Skin epidermis (tissue), 12 donors: ENCODE data around the gene EXD2.
"Not testable (repeated sequence)": the region's sequence is repeated elsewhere in the genome, so short reads cannot be mapped to it uniquely, and the experiment has no call there.

Source experiments
- H3K27ac ChIP-seq, 21 experiments: fragments of 200-600 bp; sonication (generic) in 11 of 21; one replicate each; pipeline ENCODE4 v1.5.0; 2020; ENCODE audit warnings: mild to moderate bottlenecking in 3 of 21, inconsistent platforms in 2 of 21, moderate library complexity in 2 of 21
- H3K4me3 ChIP-seq, 7 experiments: fragments of 200-600 bp; sonication (generic) in 2 of 7; one replicate each; pipeline ENCODE4 v1.5.0; 2020; ENCODE audit warnings: inconsistent platforms in 2 of 7, mild to moderate bottlenecking in 2 of 7, moderate library complexity in 1 of 7

EXD2 gene

GRCh38 chr14:69183735-69184134 lies 7.6 kb upstream of the EXD2 start:
- Histone ChIP-seq H3K4me3 (no peak overlapping the region), H3K27ac (no peak overlapping the region)

DNA sequence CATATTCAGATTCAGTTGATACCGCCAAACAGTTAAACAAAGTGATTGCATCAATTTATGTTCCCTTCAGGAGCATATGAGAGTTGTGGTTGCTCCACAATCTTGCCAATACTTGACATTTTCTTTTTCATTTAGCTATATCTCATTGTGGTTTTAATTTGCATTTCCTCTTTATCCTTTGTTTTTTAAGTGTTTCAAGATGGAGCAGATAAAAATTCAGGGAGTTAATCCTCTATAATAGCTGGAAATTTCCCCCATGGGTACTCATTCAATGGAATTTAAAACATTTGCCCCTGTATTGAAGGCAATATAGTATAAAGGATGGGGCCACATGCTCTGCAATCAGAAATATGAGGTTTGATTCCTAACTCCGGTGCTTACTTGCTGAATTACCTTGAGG lies 1.1 kb upstream of the EXD2 start:
- H3K27ac ChIP-seq: no peak overlapping the region
- no peak overlapping the region for H3K4me3 ChIP-seq

DNA sequence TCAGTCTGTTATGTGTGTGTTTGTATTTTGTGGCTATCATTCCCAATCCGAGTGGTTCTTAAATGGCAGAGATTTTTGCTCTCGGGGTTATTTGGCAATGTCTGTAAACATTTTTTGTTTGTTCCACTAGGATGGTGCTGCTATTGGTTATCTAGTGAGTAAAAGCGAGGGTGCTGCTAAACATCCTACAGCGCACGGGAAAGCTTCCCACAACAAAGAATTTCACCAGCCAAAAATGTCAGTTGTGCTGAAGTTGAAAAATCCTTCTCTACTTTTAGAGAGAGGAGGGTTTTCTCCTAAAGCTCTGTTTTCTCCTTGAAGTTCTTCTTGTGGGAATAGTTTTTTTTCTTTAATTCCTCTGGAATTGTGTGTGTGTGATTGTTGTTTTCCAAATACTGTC lies 2.4 kb downstream of the EXD2 start:
- no peak overlapping the region for H3K27ac ChIP-seq
- H3K4me3 ChIP-seq: no peak overlapping the region

DNA sequence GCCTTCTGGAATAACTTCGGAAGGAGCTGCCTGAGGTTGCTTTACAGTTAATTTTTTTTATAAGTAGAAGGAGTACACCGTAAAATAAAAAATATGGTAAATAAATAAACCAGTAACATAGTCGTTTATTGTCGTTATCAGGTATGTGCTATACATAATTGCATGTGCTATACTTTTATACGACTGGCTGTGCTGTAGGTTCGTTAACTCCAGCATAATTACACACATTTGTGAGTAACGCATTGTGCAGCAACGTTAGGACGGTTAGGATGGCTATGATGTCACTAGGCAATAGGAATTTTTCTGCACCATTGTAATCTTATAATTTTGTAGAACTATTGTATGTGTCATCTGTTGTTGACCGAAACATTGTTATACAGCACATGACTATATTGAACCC lies 8.5 kb downstream of the EXD2 start:
- H3K4me3 ChIP-seq: no peak overlapping the region

DNA sequence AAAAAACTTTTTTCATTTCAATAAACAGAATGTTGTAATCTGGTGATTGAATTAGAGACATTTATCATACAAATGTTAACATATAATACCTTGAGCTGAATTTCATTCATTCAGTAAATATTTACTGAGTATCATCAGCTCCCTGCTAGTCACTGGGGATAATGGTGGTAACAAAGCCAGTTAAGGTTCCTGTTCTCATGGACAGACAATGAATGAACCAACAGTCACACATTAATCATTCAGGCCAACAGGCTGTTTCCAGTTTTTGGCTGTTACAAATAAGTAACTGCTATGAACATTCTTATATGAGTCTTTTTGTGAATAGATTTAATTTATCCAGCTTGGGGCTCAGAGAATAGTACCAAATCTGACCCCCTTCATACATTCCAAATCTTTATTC lies 13.5 kb downstream of the EXD2 start:
- H3K27ac ChIP-seq: no peak overlapping the region
- no peak overlapping the region for H3K4me3 ChIP-seq

More for the DNA sequence above, 8.5 kb downstream of the EXD2 start:
- H3K27ac ChIP-seq: no peak overlapping the region

GRCh38 chr14:69207435-69208041 lies 16.2 kb downstream of the EXD2 start:
- H3K27ac ChIP-seq: no peak overlapping the region
- H3K4me3 ChIP-seq: no peak overlapping the region

DNA sequence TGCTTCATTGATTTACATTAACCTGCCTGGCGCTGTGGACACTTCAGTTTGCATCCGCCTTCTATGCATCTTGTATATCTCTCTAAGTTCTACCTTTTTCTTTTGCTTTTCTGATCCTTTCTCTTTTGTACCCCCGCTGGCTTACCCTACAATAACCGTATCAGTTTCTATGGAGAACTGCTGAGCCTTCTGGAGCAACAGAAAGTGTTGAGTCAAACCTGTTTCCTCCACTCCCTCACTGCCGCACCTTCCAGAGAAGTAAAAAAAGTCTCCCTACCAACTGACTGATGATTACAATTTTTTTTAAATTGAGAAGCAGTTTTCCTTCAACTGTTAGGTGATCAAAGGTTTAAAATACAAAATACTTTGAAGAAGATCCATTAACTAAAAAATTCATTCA lies 17.4 kb downstream of the EXD2 start:
- Histone ChIP-seq H3K4me3 (no peak overlapping the region), H3K27ac (no peak overlapping the region)

- Histone ChIP-seq H3K4me3 (no peak overlapping the region), H3K27ac (no peak overlapping the region)
Measured at GRCh38 chr14:69214393-69214792, 23.1 kb downstream of the EXD2 start.

- H3K27ac ChIP-seq, H3K4me3 ChIP-seq: not testable (repeated sequence)
Measured at GRCh38 chr14:69217663-69218062, 26.4 kb downstream of the EXD2 start.

DNA sequence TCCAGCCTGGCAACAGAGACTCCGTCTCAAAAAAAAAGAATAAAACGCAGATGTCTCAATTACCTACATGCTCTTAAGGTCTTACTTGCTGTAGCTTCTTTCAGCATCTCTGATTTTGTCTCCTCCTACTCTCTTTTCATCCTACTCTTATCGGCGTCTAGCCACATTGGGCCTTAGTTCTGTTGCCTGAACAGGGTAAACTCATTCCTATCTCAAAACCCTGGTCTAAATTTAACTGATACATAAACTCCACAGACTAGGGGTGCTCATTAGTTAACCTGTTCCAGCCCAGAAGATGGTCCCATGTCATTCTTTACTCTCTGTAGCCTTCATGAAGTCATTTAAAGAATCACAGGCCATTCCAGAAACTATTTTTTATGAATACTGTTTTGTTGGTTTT lies 33.6 kb downstream of the EXD2 start:
- no peak overlapping the region for H3K27ac ChIP-seq
- no peak overlapping the region for H3K4me3 ChIP-seq

- Histone ChIP-seq H3K27ac (no peak overlapping the region), H3K4me3 (no peak overlapping the region)
Measured at GRCh38 chr14:69226178-69226577, 34.9 kb downstream of the EXD2 start.

- H3K27ac ChIP-seq: no peak overlapping the region
Measured at GRCh38 chr14:69226736-69227135, 35.4 kb downstream of the EXD2 start.

DNA sequence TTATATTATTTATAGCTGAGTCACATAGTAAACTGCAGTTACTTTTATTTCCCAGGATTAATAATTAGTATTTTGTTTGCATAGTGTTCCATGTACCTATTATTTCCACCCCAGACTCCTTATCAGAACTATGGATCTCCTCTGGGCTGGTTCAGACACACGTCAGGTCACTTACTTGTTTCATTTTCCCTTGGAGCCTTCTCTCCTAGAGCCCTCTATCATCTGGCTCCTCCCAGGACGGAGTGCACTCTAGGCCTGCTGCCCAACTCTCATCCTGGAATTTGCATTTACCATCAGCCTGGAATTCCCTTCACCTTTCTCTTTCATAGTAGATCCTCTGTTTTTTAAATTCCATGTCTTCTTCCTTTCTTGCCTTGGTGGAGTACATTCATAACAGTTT lies 40.2 kb downstream of the EXD2 start:
- H3K4me3 ChIP-seq: no peak overlapping the region
- H3K27ac ChIP-seq: no peak overlapping the region

More at GRCh38 chr14:69226736-69227135, 35.4 kb downstream of the EXD2 start:
- H3K4me3 ChIP-seq: no peak overlapping the region

DNA sequence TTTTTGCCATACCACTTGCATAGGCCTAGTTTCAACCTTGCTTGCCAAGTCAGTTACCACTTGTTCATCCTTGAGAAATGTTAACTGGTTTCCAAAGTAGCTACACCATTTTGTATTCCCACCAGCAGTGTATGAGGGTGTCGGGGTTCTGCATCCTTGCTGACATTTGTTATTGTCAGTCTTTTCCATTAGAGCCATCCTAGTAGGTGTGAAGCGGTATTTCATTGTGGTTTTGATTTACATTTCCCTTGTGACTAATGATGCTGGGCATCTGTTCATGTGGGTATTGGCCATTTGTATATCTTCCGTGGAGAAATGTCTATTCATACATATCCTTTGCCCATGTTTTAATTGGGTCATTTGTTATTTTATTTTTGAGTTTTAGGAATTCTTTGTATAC lies 41.1 kb downstream of the EXD2 start:
- Histone ChIP-seq H3K27ac (no peak overlapping the region), H3K4me3 (no peak overlapping the region)

GRCh38 chr14:69234106-69234505 lies 42.8 kb downstream of the EXD2 start:
- Histone ChIP-seq H3K27ac (no peak overlapping the region), H3K4me3 (no peak overlapping the region)

DNA sequence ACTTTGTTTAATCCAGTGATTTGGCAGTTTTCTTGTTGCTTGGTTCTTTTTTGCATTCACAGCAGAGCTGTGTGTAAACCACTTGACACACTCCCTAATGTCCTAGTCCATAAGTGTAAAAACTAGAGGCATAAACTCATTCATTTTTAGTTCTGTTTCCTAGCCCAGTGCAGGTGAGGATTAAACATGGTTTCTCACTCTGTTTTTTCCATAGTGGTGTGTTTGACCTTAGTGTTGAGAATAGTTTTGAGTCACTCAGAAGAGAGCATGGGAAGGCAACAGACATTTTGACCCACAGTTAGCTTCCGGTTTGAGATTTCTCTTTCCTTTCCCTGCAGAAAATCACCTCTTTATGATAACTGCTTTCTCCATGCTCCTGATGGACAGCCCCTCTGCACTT lies 44.4 kb downstream of the EXD2 start:
- Histone ChIP-seq H3K4me3 (no peak overlapping the region), H3K27ac (no peak overlapping the region)

DNA sequence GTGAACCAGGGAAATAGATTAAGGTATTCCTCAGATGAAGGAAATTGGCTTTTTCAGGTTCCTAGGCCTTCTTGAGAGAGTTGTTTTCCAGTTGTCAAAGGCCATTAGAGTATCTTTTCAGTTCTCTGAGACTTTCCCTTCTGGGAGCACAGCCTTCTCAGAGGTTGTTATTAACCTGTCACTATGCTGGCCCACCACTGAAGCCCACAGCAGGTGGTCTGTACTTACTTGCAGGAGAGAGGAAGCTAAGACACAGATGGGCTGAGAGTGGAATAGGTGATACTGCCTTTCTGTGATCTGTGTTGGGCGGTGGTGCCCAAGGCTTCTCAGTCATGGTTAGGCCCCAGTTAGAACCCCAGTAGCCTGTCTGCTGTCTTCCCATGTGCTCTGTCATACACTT lies 45.8 kb downstream of the EXD2 start:
- Histone ChIP-seq H3K4me3 (no peak overlapping the region), H3K27ac (no peak overlapping the region)

DNA sequence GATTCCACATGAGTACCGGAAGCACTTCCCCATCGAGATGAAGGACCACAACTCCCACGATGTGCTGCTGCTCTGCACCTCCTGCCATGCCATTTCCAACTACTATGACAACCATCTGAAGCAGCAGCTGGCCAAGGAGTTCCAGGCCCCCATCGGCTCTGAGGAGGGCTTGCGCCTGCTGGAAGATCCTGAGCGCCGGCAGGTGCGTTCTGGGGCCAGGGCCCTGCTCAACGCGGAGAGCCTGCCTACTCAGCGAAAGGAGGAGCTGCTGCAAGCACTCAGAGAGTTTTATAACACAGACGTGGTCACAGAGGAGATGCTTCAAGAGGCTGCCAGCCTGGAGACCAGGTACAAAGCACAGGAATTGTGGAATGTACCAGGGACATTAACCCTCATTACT lies 46.3 kb downstream of the EXD2 start:
- Histone ChIP-seq H3K4me3 (no peak overlapping the region), H3K27ac (no peak overlapping the region)

- Histone ChIP-seq H3K27ac (no peak overlapping the region), H3K4me3 (no peak overlapping the region)
Measured at GRCh38 chr14:69238883-69239282, 47.6 kb downstream of the EXD2 start.

DNA sequence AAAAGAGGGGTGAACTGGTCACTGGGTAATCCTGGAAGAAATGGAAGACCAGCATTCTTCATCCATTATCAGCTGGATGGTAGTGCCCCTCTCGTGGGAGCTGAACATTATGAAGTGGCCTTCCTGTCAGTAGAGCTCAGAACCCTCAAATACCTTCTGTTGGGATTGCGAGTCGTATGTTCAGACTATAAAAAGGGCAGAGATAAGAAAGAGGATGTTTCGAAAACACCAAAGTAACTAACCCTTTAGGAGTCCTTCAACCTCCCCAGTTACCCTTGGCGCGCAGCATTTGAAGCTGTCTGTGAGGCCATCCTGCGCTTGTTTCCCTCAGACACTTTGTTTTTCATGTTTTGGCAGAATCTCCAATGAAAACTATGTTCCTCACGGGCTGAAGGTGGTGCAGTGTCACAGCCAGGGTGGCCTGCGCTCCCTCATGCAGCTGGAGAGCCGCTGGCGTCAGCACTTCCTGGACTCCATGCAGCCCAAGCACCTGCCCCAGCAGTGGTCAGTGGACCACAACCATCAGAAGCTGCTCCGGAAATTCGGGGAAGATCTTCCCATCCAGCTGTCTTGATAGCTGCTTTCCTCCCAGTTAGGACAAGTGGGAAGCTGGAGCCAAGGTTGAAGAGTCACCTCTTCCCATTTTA lies 49.4 kb downstream of the EXD2 start:
- no peak overlapping the region for H3K4me3 ChIP-seq
- no peak overlapping the region for H3K27ac ChIP-seq

DNA sequence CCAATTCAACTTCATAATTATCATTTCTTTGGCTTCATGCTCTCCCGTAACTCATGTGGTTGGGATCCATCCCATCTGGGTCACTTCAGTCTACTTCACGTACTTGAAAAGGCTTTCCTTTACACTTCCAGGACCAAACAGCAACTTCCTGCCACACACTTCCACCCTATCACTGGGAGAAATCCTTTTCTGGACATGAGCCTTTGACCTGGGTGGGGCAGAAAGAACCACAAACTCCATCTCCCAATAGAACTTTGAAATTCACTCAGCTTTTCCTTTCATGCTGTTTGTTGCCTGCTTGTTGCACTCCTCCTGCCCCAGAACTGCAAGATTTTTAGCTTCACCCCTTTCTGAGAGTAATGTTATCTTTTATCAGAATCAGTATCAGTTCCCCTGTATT lies 50.3 kb downstream of the EXD2 start:
- Histone ChIP-seq H3K4me3 (no peak overlapping the region), H3K27ac (no peak overlapping the region)
